ENCODE results near the gene CTNND2. TPM values are rescaled to one million over a fixed set of nuclear protein-coding genes. Genes with fewer than 3 reads are reported as not detected.

CTNND2 gene
- total RNA-seq, 1 donor from 2014 or later, result 18.4 TPM

GRCh38 chr5:11292648-11293356 lies 611.4 kb downstream of the CTNND2 start:
- H3K4me3 ChIP-seq, result no peak overlapping the region
- TF ChIP-seq CTCF (IDR thresholded peaks at IDR 0.05; ENCODE audit: borderline replicate concordance), result no peak
- DNase-seq, result no peak
- H3K36me3 ChIP-seq, result no peaks in the 10 kb centered on the region
- peaks cover 6% of the 10 kb centered on the region for H3K4me1 ChIP-seq
- no peak overlapping the region for H3K27ac ChIP-seq (replicated peaks)
- H3K27me3 ChIP-seq (ENCODE audit: low read depth), result peaks cover 7% of the 10 kb centered on the region
- H3K9me3 ChIP-seq (replicated peaks), result peaks cover 5% of the 10 kb centered on the region
- intact Hi-C loops (cut with micrococcal nuclease), result no loop called here

GRCh38 chr5:11289733-11290132 lies 614.5 kb downstream of the CTNND2 start:
- no peak for TF ChIP-seq CTCF (IDR thresholded peaks at IDR 0.05; ENCODE audit: borderline replicate concordance)
- intact Hi-C loops (cut with micrococcal nuclease), result no loop called here
- Histone ChIP-seq H3K36me3 (no peaks in the 10 kb centered on the region), H3K4me3 (no peak overlapping the region), H3K4me1 (peaks cover 6% of the 10 kb centered on the region), H3K27me3 (ENCODE audit: low read depth) (peaks cover 7% of the 10 kb centered on the region), H3K9me3 (replicated peaks) (no peaks in the 10 kb centered on the region), H3K27ac (replicated peaks) (no peak overlapping the region)
- no peak for DNase-seq

- TF ChIP-seq CTCF (IDR thresholded peaks at IDR 0.05; ENCODE audit: borderline replicate concordance), result no peak
- H3K27me3 ChIP-seq (ENCODE audit: low read depth), result peaks cover 7% of the 10 kb centered on the region
- H3K36me3 ChIP-seq, result no peaks in the 10 kb centered on the region
- no peak for DNase-seq
- no peaks in the 10 kb centered on the region for H3K9me3 ChIP-seq (replicated peaks)
- intact Hi-C loops (cut with micrococcal nuclease), result no loop called here
- H3K27ac ChIP-seq (replicated peaks), result no peak overlapping the region
- H3K4me1 ChIP-seq, result peaks cover 6% of the 10 kb centered on the region
- H3K4me3 ChIP-seq, result no peak overlapping the region
Observed at GRCh38 chr5:11289208-11289607, 615.0 kb downstream of the CTNND2 start.

GRCh38 chr5:11281842-11282241 lies 622.4 kb downstream of the CTNND2 start:
- Histone ChIP-seq H3K4me3 (no peak overlapping the region), H3K4me1 (no peaks in the 10 kb centered on the region), H3K36me3 (no peaks in the 10 kb centered on the region), H3K9me3 (replicated peaks) (peaks cover 17% of the 10 kb centered on the region), H3K27me3 (ENCODE audit: low read depth) (no peaks in the 10 kb centered on the region), H3K27ac (replicated peaks) (no peak overlapping the region)
- no peak for TF ChIP-seq CTCF (IDR thresholded peaks at IDR 0.05; ENCODE audit: borderline replicate concordance)
- DNase-seq, result no peak
- intact Hi-C loops (cut with micrococcal nuclease), result no loop called here

- no peak for DNase-seq
- H3K27me3 ChIP-seq (ENCODE audit: low read depth), result no peaks in the 10 kb centered on the region
- no peaks in the 10 kb centered on the region for H3K4me1 ChIP-seq
- no peak overlapping the region for H3K27ac ChIP-seq (replicated peaks)
- no peak overlapping the region for H3K4me3 ChIP-seq
- H3K9me3 ChIP-seq (replicated peaks), result peaks cover 13% of the 10 kb centered on the region
- no peaks in the 10 kb centered on the region for H3K36me3 ChIP-seq
- TF ChIP-seq CTCF (IDR thresholded peaks at IDR 0.05; ENCODE audit: borderline replicate concordance), result no peak
- intact Hi-C loops (cut with micrococcal nuclease), result no loop called here
Observed at GRCh38 chr5:11277323-11277722, 626.9 kb downstream of the CTNND2 start.
